ENCODE data around the gene WHRN.

- no peak for TF ChIP-seq EZH2phosphoT487 (IDR thresholded peaks at IDR 0.05; ENCODE audit: unreplicated experiment)
- no peak for TF ChIP-seq POLR2AphosphoS5 (IDR thresholded peaks at IDR 0.05; ENCODE audit: low read depth)
- TF ChIP-seq, protein P1, sequence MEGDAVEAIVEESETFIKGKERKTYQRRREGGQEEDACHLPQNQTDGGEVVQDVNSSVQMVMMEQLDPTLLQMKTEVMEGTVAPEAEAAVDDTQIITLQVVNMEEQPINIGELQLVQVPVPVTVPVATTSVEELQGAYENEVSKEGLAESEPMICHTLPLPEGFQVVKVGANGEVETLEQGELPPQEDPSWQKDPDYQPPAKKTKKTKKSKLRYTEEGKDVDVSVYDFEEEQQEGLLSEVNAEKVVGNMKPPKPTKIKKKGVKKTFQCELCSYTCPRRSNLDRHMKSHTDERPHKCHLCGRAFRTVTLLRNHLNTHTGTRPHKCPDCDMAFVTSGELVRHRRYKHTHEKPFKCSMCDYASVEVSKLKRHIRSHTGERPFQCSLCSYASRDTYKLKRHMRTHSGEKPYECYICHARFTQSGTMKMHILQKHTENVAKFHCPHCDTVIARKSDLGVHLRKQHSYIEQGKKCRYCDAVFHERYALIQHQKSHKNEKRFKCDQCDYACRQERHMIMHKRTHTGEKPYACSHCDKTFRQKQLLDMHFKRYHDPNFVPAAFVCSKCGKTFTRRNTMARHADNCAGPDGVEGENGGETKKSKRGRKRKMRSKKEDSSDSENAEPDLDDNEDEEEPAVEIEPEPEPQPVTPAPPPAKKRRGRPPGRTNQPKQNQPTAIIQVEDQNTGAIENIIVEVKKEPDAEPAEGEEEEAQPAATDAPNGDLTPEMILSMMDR (conservative IDR thresholded peaks at IDR 0.05; ENCODE audit: low read depth in 2 of 2): no peak
Observed at GRCh38 chr9:114445616-114446015, 59.7 kb downstream of the WHRN start.

All from GM23338 (cell line).